Karpas-422 (cell line): ENCODE results near the gene AMFR. TPM values are rescaled to one million over a fixed set of nuclear protein-coding genes. Genes with fewer than 3 reads are reported as not detected.

Experiments used
- DNase-seq: peaks from one replicate; pipeline ENCODE4 v3.0.0-alpha.2; 2015
- H2AFZ ChIP-seq: fragments of 200-600 bp; sonication (generic); 2 replicates; pipeline ENCODE4 v1.6.1; 2014; ENCODE audit warnings: antibody characterized with exemption, low read length, mixed read lengths
- H3K27ac ChIP-seq: fragments of 200-600 bp; sonication (generic); 2 replicates; pipeline ENCODE4 v1.5.1; 2014; ENCODE audit warnings: mild to moderate bottlenecking, low read length, moderate library complexity
- H3K27me3 ChIP-seq: fragments of 200-600 bp; sonication (generic); 2 replicates; pipeline ENCODE4 v1.6.1; 2014; ENCODE audit warnings: low read length, mixed read lengths
- H3K36me3 ChIP-seq: fragments of 200-600 bp; sonication (generic); 2 replicates; pipeline ENCODE4 v1.6.1; 2014; ENCODE audit warnings: low read length, mixed read lengths; ENCODE audit not compliant: insufficient read depth
- H3K4me1 ChIP-seq: fragments of 200-600 bp; sonication (generic); 2 replicates; pipeline ENCODE4 v1.6.1; 2014; ENCODE audit warnings: mild to moderate bottlenecking, low read length, mixed read lengths
- H3K4me2 ChIP-seq: fragments of 200-600 bp; sonication (generic); 2 replicates; pipeline ENCODE4 v1.6.1; 2014; ENCODE audit warnings: low read length, low read depth, mild to moderate bottlenecking; ENCODE audit not compliant: poor library complexity, severe bottlenecking
- H3K4me3 ChIP-seq: fragments of 200-600 bp; sonication (generic); 2 replicates; pipeline ENCODE4 v1.5.1; 2014; ENCODE audit warnings: mild to moderate bottlenecking, antibody characterized with exemption, low read length, mixed read lengths
- H3K79me2 ChIP-seq: fragments of 200-600 bp; sonication (generic); 2 replicates; pipeline ENCODE4 v1.6.1; 2014; ENCODE audit warnings: mild to moderate bottlenecking, low read length, mixed read lengths
- H3K9ac ChIP-seq: fragments of 200-600 bp; sonication (generic); 2 replicates; pipeline ENCODE4 v1.6.0; 2014; ENCODE audit warnings: low read length
- H3K9me2 ChIP-seq: fragments of 200-600 bp; sonication (generic), shearing (Covaris generic); replicated peaks from 2 replicates; pipeline ENCODE4 v1.6.0; 2014; ENCODE audit warnings: mild to moderate bottlenecking, low read length, moderate library complexity; ENCODE audit not compliant: insufficient read depth
- H3K9me3 ChIP-seq: fragments of 300-700, 200-600 bp; sonication (generic); 2 replicates; pipeline ENCODE4 v1.6.1; 2014; ENCODE audit warnings: low read length, mixed read lengths
- H4K20me1 ChIP-seq: fragments of 200-600 bp; sonication (generic); 2 replicates; pipeline ENCODE4 v1.6.1; 2014; ENCODE audit warnings: mild to moderate bottlenecking, antibody characterized with exemption, low read length, low read depth; ENCODE audit not compliant: insufficient read depth
- total RNA-seq: library from RNA; depleted of rRNA; stranded (reverse); fragments of >200 nt; shearing (Covaris generic); gene quantifications from 2 replicates; pipeline ENCODE4 v1.2.3, GENCODE V29; 2014; ENCODE audit warnings: low replicate concordance

AMFR gene
- total RNA-seq, 1 experiment from 2014 or later = 243 TPM

DNA sequence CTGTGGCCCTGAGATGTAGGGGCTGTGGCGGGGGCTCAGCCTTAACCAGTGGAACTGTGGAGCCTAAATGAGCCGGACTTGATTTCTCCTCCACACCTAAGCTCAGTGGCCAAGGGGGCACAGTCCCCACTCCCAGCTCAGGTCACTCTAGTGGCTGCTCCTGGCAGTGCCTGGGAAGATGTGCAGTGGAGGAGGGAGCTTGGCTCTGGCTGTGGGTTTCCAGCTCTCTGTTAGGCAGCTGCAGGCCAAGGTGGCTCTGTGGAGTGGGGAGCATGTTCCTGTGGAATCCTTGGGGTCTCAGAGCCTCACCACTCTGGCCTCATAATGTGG is 76.3 kb downstream of the AMFR start:
- Histone ChIP-seq H3K27me3 (no peaks in the 10 kb centered on the region), H3K9ac (no peak overlapping the region), H3K9me3 (no peaks in the 10 kb centered on the region), H3K79me2 (no peaks in the 10 kb centered on the region), H3K27ac (no peak overlapping the region), H3K4me1 (no peaks in the 10 kb centered on the region), H3K4me3 (no peak overlapping the region), H3K9me2 (no peaks in the 10 kb centered on the region), H4K20me1 (no peaks in the 10 kb centered on the region), H3K4me2 (no peak overlapping the region), H3K36me3 (no peaks in the 10 kb centered on the region), H2AFZ (no peak overlapping the region)
- no peak for DNase-seq

DNA sequence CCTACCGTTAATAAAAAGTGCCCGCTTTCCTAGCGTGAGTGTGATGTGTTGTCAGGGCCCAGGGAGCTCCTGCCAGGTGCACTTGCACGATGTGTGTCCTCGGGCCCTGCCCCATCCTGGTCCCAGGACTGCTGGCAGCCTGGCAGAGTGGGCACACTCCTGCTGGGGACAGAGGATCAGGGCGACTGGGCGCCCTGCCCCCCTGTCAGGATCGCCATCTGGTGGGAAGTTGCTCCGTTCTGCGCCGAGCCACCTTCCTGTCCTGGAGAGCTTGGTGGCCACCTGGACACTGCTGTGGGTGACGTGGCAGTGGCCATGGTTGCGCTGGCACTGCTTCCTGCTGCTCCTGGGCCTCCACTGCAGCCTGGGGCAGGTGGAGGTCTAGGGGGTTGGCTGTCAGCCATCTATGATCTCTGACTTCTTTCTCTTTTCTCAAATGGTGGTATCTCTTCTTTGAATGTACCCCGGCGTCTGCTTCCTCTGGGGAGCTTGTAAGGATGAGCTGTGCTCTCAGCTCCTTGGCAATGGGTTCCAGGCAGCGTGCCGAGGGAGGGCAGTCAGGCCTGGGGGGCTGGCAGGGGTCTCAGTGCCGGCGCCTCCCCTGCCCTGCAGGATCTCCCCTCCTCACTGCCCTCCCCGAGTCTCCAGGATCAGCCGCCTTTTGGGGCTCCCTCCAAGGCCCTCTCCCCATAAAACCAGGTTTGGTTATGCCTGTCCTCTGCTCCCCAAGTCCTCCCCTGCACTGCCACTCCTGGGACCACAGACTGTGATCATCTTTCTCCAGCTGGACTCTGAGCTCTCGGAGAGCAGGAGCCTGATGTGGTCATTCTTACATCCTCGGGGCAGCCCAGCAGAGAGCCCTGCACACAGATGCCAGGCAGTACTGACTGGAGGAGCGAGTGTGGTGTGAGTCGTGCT is 76.9 kb downstream of the AMFR start:
- Histone ChIP-seq H3K4me3 (no peak overlapping the region), H3K9me2 (no peaks in the 10 kb centered on the region), H3K9me3 (no peaks in the 10 kb centered on the region), H3K36me3 (no peaks in the 10 kb centered on the region), H2AFZ (no peak overlapping the region), H3K4me1 (no peaks in the 10 kb centered on the region), H3K9ac (no peak overlapping the region), H3K79me2 (no peaks in the 10 kb centered on the region), H3K27me3 (no peaks in the 10 kb centered on the region), H3K27ac (no peak overlapping the region), H4K20me1 (no peaks in the 10 kb centered on the region), H3K4me2 (no peak overlapping the region)
- no peak for DNase-seq

DNA sequence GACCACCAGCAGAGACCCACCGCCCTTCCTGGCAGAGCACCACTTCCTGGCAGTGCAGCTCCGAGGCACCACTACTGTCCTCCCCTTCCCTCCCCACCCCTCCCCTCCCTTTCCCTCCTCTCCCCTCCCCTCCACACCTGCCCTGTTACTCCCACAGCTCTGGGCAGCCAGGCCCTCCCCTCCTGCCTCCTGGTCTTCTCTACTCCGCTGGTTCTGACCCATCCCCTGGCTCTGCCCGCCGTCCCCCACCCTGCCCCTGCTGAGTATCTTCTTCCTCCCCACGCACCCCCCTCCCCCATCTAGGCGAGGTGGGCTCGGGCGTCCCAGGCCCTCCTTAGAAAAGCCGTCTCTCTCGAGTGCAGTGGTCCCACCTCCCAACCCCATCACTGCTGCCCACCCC is 77.7 kb downstream of the AMFR start:
- H2AFZ ChIP-seq = no peak overlapping the region

DNA sequence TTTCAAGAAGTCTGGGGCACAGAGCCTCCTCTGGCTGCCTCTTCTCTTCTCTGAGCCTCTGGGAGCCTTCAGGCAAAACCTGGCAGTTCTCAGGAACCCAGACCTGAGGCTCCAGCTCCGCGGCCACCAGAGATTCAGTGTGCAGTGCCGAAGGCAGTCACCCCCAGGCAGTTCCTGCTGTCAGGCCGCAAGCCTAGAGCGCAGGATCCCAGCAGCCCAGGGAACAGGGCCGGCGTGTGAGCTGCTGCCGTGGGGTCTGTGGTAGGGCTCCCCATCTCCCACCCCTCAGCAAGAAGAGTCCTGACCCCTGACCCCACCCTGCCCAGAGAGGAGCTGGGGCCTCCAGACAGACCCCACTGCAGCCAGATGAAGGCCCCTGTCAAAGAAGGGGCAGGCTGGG is 78.2 kb downstream of the AMFR start:
- Histone ChIP-seq H3K9ac (no peak overlapping the region), H3K4me2 (no peak overlapping the region), H3K4me1 (no peaks in the 10 kb centered on the region), H3K4me3 (no peak overlapping the region), H3K27ac (no peak overlapping the region), H3K9me2 (no peaks in the 10 kb centered on the region), H3K79me2 (no peaks in the 10 kb centered on the region), H3K27me3 (no peaks in the 10 kb centered on the region), H3K9me3 (no peaks in the 10 kb centered on the region), H3K36me3 (no peaks in the 10 kb centered on the region), H2AFZ (no peak overlapping the region), H4K20me1 (no peaks in the 10 kb centered on the region)
- no peak for DNase-seq

More for the DNA sequence above, 77.7 kb downstream of the AMFR start:
- Histone ChIP-seq H3K4me2 (no peak overlapping the region), H3K79me2 (no peaks in the 10 kb centered on the region), H3K36me3 (no peaks in the 10 kb centered on the region), H3K9ac (no peak overlapping the region), H3K4me3 (no peak overlapping the region), H3K4me1 (no peaks in the 10 kb centered on the region), H3K27ac (no peak overlapping the region), H3K27me3 (no peaks in the 10 kb centered on the region), H3K9me3 (no peaks in the 10 kb centered on the region), H3K9me2 (no peaks in the 10 kb centered on the region), H4K20me1 (no peaks in the 10 kb centered on the region)
- no peak for DNase-seq

DNA sequence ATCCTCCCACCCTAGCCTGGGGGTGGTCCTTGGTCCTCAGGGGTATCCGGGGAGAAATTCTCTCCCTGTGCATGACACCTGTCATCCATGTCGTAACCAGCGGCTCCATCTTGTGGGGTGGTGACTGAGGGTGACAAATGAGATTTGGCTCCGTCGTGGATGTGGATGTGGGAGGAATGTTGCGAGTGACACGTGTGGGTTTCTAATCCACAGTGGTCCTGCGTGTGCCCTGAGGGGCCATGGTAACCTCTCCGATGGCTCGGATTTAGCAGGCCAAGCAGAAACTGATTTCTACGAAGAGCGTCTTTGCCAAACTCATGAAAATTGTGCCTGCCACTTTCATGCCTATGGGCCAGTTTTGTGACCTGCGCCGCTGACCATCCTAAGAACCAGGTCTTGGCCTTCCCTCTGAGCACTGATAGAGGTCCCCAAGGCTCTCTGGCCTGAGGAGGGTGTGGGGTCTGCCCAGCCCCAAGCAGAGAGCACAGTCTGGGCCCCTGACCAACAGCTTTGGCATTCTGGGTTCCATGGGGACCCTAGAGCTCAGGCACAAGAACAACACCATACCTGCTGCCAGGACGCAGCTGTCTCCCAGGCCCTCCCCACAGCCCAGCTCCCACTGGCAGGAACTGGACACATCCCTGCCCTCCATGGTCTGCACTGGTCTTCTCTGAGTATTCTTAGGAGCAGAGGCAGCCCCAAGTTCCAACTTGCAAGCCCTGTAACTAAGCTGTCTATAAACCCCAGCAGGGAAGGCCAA is 79.0 kb downstream of the AMFR start:
- no peaks in the 10 kb centered on the region for H3K4me1 ChIP-seq
- H3K27me3 ChIP-seq = no peaks in the 10 kb centered on the region
- no peak for DNase-seq
- H3K27ac ChIP-seq = no peak overlapping the region
- H2AFZ ChIP-seq = no peak overlapping the region
- H3K9ac ChIP-seq = no peak overlapping the region
- no peaks in the 10 kb centered on the region for H3K36me3 ChIP-seq
- H3K4me2 ChIP-seq = no peak overlapping the region
- H3K4me3 ChIP-seq = no peak overlapping the region
- no peaks in the 10 kb centered on the region for H3K9me3 ChIP-seq
- H3K9me2 ChIP-seq = no peaks in the 10 kb centered on the region
- H3K79me2 ChIP-seq = no peaks in the 10 kb centered on the region
- no peaks in the 10 kb centered on the region for H4K20me1 ChIP-seq

DNA sequence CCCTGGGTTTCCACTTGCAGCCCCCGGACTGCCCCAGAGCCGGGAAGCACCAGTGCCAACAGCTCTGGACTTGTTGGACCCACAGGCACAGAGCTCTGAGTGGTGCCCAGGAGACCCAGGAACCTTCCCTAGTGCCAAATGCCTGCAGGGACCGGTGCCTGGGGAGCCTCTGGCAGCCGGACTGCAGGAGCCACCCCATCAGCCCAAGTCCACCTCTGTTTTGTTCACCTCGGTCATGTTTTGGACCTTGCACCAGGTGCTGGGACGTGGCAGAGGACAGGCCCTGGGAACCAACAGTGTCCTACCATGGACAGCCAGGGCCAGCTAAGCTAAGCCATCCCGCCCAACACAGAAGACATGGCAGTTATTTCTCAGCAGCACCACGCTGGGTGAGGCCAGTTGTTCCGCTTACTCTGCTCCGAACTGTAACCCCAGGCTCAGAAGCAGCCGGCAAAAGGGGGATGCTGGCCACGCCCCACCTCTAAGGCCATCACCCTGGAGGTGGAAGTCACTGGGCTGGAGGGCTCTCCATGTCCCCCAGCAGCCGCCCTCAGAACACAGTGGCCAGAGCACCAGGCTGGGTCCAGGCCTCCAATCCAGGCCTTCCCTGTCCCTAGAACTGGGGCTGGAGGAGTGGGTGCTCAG is 79.8 kb downstream of the AMFR start:
- no peaks in the 10 kb centered on the region for H4K20me1 ChIP-seq
- H3K9ac ChIP-seq = no peak overlapping the region
- H3K9me3 ChIP-seq = no peaks in the 10 kb centered on the region
- no peak overlapping the region for H3K4me3 ChIP-seq
- no peak overlapping the region for H2AFZ ChIP-seq
- no peaks in the 10 kb centered on the region for H3K79me2 ChIP-seq
- no peaks in the 10 kb centered on the region for H3K4me1 ChIP-seq
- no peaks in the 10 kb centered on the region for H3K27me3 ChIP-seq
- no peak for DNase-seq
- no peaks in the 10 kb centered on the region for H3K36me3 ChIP-seq
- H3K4me2 ChIP-seq = no peak overlapping the region
- no peak overlapping the region for H3K27ac ChIP-seq
- no peaks in the 10 kb centered on the region for H3K9me2 ChIP-seq

DNA sequence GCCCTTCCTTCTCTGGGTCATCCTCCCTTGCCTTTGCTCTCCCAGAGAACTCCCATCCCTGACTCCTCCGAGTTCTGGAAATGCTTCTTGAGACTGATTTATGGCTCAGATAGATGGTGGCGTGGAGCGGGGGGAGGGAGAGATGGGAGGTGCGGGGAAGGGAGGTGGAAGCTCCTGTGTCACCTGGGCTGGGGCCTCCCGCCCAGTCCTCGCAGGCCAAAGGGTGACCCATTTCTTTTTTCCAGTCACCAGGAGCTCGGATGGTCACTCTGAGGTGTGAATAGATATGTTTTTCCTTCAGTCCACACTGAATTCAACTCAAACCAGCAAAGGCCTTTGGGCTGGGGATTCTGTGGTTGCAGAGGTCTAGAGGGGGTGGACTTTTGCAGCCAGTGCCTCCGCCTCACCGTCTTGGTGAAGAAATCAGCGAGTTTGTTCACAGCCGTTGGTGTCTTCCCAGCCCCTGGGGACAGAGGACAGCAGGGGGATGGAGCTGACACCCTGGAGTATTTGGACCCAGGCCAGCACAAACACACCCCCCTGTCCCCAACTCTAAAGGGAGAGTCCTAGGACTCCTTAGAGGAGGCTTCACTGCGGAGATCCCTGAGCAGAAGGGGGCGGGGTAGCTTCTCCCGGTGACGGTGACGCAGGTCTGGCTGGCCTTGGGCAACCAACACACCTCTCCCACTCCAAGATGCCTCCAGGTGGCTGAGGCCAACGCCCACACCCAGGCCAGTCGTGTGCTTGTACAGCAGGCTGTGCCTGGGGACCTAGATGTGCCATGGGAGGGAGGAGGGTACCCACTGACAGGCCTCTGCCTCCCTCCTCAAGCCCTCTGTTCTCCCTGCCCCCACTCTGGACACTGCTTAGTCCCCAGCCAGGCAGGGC is 80.6 kb downstream of the AMFR start:
- Histone ChIP-seq H3K9me2 (no peaks in the 10 kb centered on the region), H3K9ac (no peak overlapping the region), H3K4me2 (no peak overlapping the region)

More for the DNA sequence above, 80.6 kb downstream of the AMFR start:
- Histone ChIP-seq H4K20me1 (no peaks in the 10 kb centered on the region), H3K79me2 (no peaks in the 10 kb centered on the region), H2AFZ (no peak overlapping the region), H3K36me3 (no peaks in the 10 kb centered on the region), H3K4me3 (no peak overlapping the region), H3K9me3 (no peaks in the 10 kb centered on the region), H3K4me1 (no peaks in the 10 kb centered on the region), H3K27me3 (no peaks in the 10 kb centered on the region), H3K27ac (no peak overlapping the region)
- no peak for DNase-seq
